Measurements from ENCODE around the gene RPP14.
"Not testable (repeated sequence)": the region's sequence is repeated elsewhere in the genome, so short reads cannot be mapped to it uniquely, and the experiment has no call there.

The RPP14 gene

DNA sequence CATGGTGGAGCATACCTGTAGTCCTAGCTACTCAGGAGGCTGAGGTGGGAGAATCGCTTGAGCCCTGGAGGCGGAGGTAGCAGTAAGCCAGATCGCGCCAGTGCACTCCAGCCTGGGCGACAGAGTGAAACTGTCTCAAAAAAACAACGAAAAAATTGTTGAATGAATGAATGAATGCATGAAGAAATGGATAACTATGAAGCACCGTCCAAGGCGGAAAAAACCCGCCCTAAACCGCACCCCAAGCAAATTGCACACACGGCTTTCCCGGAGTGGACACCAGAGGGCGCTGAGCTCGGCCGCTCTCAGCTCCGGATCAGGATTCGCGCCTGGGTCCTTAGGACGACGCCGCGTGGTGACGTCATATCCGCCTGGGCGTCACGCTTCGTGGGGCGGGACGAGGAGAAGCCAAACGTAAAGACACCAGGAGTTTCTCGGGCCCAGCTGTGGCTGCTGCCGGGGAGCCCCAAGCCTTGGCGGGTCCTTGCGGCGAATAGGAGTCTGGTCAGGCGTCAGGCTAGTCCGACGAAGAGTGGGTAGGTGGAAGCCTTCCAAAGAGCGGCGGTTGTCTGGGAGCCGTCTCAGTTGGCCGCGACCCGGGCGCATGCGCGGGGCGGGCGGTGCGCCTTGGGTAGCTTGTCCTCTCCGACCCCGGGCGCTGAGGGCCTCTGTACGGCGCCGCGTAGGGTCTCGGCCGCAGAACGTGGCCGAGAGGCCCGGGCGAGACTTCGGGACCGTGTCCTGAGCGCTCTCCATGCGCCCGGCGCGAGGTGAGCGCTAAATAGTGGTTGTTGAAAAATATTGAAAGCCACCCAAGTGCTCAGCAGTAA lies at the start of gene RPP14, which contains the start of gene HTD2:
Gene RPP14, plus strand, starts transcription at position 364 of the 830 bp plus-strand sequence. CDS start 4,085 bp downstream, outside the sequence.
Gene HTD2, plus strand, starts transcription at position 639 of the 830 bp plus-strand sequence. CDS start 11,094 bp downstream, outside the sequence.
- peak; percentile 98 for DNase-seq (ENCODE audit: low spot score)

DNA sequence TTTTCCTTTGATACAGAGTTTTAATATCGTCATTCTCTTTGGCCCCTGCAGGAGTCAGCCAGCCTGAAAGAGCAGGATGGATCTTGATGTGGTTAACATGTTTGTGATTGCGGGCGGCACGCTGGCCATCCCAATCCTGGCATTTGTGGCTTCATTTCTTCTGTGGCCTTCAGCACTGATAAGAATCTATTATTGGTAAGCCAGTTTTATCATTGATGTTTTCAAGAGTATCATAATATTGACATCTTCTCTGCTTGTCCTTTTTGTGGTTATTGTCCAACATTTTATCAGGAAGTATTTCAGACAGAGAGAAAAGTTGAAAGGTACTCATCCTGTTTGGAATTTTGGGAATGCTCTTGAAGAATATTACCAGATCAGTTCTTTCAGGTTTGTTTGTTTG lies 49.5 kb upstream of the RPP14 start:
- DNase-seq (ENCODE audit: low spot score), result no peak

DNA sequence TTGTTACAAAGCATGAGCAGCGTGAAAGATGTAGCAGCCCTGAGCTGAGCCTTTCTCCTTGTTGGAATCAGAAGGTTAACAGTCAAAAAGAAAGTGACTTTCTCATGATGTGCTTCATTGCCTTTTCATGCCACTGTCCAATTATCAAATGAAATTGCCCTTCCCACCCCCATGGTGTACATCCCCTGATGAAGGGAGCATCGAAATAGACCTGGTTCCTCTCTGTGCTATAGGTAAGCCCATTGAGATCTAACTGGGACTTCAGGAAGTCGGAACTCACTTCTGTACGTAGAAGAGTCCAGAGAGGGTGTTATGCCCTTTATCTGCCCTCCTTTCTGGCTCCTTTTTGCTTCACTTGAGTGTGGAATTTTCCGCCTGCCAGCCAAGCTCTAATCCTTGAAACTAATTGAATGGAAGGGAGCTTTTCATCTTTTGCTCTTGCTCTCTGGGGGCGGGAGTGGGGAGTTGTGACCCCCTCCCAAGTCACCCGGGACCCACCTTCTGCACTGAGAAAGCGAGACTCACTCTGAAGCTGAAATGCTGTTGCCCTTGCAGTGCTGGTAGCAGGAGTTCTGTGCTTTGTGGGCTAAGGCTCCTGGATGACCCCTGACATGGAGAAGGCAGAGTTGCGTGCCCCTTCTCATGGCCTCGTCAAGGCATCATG lies 47.5 kb upstream of the RPP14 start:
- DNase-seq (ENCODE audit: low spot score), result no peak

DNA sequence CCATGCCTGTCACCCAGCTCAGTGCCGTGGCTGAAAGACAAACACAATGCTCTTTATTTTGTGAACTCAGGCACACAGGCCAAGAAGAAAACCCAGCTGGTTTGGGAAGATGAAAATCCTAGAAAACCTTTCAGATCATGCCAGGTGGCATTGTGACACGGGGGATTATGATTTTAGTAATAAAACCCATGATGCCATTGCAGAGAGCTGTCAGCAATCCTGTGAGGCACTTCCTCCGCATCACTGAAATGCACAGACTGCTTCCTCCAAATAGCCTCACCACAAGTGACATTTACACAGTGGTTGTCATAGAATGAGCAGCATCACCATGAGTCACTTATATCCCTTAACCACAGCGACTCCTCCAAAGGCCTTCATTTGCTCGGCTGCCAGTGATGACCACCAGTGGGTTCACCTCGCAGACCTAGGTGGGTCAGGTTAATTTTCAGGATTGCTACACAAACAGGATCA lies 45.7 kb upstream of the RPP14 start:
- DNase-seq (ENCODE audit: low spot score), result peak; percentile 89

DNA sequence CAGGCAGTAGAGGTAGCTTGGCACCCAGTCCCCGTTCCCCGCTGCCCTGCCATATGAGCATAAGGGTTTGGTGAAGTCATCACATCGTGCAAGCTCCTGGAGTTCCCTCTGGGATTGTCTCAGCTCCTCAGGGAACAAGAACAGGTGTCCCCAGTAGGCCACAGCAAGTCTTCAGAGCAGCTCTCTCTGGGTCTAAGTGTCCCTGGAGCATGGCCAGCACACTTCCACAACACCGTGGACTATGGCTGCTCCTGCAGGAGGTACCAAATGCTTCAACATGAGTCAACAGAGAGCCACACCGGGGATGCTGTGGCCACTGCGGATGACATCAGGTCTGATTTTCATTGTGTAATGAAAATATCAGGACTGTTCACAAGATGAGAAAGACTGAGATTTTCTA lies 45.3 kb upstream of the RPP14 start:
- peak; percentile 65 for DNase-seq (ENCODE audit: low spot score)

DNA sequence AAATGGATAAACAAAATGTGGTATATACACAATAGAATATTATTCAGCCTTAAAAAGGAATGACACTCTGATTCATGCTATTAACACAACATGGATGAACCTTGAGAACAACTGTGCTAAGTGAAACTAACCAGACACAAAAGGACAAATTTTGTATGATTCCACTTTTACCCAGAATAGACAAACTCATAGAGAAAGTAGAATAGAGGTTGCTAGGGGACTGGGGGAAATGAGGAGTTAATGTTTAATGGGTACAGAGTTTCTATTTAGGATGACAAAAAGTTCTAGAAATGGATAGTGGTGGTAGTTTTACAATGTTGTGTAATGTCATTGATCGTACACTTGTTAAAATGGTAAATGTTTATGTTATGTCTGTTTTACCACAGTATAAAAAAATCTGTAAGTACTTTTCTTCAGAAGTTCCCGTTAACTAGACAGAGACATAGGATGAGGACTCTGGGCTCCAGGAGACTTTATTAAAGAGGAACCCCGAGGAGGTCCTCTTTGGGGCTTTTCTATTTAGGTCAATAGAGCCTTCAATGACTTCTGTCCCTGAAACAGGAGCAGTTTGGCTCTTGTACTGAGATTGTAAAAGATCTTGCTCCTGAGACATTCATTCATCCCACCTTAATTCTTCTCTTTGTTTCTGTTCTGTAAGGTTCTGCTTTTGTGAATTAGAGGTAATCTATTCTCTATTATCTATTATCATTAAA lies 43.9 kb upstream of the RPP14 start:
- DNase-seq (ENCODE audit: low spot score), result no peak

DNA sequence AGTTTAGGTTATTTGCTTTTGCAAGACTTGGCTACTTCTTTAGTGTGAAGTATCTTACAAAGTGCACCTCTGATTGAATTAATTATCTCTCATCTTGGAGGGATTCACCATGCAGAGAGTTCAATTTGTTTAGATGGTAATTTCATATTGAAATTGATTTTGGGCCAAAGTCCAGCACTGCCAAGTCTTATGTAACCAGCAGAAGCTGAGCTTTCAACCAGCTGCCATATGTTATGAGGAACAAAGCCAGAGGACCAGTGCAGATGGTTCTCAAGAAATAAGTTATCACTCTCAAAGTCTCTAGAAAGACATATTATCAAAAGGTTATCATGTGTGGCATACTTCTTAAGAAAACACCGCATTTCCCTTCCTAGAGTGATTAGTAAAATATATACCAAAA lies 39.5 kb upstream of the RPP14 start:
- DNase-seq (ENCODE audit: low spot score), result no peak

DNA sequence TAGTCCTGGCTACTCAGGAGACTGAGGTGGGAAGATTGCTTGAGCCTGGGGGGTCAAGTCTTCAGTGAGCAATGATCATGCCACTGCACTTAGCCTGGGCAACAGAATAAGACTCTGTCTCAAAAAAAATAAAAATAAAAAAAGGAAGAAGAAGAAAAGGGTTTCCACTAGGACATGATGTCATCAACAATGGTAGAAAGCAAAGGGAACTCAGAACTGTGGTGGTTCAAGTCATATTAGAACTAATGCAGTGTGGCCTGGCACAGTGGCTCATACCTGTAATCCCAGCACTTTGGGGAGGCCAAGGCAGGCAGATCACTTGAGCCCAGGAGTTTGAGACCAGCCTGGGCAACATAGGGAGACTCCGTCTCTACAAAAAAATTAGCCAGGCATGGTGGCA lies 38.5 kb upstream of the RPP14 start:
- not testable (repeated sequence) for DNase-seq (ENCODE audit: low spot score)

DNA sequence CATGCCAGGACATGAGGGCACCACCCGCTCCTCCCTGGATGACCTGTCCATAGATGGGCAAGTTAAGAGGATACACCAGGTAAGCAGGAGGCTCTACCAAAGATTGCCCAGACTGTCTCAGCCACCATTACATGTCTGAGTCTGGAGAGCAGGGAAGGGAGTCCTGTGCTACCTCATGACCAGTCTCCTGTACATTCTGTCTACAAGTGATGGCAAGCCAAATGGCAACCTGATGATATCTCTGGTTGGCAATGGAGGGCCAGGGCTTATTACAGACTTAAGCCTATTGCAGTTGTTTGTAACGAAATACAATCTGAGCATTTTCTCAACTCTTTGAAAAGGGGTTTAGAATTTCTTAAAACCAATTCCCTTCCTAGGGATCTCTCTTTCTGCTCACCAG lies 36.7 kb upstream of the RPP14 start:
- no peak for DNase-seq (ENCODE audit: low spot score)

DNA sequence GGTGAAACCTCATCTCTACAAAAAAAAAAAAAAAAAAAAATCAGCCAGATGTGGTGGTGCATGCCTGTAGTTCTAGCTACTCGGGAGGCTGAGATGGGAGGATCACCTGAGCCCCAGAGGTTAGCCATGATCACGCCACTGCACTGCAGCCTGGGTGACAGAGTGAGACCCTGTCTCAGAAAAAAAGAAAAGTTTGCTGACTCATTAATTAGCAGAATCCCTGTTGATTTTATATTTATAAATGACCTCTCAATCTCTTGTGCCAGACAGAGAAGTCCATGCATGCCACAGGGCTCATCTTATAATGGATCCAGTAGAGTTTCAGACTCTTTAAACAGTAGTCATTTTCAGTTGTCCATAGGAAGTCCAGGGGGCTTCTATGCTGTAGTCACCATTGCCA lies 35.6 kb upstream of the RPP14 start:
- no peak for DNase-seq (ENCODE audit: low spot score)

DNA sequence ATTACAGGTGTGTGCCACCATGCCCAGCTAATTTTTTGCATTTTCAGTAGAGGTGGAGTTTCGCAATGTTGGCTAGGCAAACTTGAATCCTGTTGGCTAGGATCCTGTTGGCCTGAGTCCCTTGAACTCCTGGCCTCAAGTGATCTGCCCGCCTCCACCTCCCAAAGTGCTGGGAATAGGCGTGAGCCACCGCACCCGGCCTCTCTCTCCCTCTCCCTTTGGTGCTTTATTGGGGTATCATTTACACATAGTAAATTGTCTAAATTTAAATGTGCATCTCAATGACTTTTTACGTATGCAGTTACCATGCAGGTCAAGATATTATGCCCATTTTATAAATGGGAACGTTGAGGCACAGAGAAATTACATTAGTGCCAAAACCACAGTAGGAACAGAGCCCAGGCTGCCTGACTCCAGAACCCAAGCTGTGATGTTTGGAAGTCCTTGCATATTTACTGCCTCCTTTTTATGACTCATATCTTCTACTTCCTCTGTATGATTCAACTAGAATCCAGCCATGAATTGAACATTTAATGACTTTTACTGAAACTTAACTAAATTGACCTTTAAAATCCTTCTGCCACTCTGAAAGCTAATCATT lies 34.0 kb upstream of the RPP14 start:
- DNase-seq (ENCODE audit: low spot score), result peak; percentile 92

DNA sequence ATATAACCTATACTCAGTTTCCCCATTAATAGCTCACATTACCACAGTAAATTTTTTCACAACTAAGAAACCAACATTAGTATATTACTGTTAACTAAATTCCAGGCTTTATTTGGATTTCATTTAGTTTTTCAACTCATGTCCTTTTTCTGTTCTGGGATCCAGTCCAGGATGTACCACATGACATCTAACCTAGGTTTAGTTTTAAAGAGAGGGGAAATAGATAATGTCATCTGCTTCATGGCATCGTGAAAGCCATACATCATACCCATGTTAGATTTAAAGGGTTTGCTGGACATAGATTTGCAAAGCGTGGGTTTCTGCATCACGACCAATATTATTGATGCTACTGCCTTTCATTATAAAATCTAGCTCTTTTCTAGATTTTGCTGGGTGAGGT lies 33.2 kb upstream of the RPP14 start:
- no peak for DNase-seq (ENCODE audit: low spot score)

DNA sequence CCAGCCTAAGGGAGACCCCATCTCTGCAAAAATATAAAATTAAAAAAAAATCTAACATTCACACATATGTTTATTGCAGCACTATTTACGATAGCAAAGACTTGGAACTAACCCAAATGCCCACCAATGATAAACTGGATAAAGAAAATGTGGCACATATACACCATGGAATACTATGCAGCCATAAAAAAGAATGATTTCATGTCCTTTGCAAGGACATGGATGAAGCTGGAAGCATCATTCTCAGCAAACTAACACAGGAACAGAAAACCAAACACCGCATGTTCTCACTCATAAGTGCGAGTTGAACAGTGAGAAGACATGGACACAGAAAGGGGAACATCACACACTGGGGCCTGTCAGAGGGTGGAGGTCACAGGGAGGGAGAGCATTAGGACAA lies 32.7 kb upstream of the RPP14 start:
- not testable (repeated sequence) for DNase-seq (ENCODE audit: low spot score)

DNA sequence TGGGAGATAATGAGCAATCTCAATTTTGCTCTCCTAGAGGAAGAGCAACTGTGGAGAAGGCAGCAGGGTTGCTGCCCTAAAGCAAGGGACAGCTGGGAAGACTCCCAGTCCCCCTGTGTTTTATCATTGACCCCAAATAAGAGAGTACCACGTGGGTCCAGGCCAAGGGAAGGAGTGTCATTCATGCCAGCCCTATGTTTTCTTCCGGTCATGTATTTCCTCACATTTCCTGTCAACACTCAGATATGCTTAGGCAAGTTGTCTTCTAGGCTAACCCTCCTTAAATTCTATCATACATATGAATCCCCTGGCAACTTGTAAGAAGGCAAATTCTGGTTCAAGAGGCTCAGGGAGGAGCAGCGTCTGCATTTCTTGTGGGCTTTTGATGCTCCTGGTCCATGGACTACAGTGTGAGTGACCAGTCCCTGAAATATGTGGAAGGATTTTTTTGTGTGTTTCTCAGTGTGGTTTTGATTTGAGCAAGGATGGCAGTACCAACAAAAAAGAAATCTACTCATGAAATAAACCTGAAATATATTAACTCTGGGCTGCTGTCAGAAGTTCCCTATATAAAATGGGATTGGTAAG lies 31.9 kb upstream of the RPP14 start:
- DNase-seq (ENCODE audit: low spot score), result peak; percentile 62

DNA sequence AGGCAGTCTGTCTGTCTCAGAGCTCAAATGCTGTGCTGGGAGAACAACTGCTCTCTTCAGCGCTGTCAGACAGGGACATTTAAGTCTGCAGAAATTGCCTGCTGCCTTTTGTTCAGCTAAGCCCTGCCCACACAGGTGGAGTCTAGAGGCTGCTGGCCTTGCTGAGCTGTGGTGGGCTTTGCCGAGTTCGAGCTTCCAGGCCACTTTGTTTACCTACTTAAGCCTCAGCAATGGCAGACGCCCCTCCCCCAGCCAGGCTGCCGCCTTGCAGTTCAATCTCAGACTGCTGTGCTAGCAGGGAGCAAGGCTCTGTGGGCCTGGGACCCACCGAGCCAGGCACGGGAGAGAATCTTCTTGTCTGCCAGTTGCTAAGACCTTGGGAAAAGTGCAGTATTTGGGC lies 25.0 kb upstream of the RPP14 start:
- DNase-seq (ENCODE audit: low spot score), result no peak

DNA sequence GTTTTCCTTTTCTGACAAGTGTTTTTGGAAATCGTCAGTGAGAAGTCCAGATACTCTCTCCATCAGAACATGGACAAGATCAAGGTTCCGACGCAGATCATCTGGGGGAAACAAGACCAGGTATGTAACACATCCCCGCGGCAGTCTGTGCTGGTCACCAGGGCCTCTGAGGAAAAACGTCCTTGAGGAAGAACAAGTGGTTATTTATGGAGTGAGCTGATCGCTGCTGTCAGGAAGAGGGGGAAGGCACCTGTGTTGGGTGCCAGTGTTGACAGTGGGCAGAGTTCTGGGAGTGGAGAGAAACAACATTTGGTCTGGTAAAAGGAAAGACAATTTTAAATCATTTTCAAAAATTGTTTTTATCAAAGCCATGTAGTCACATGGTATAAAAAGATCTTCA lies 20.7 kb upstream of the RPP14 start:
- no peak for DNase-seq (ENCODE audit: low spot score)

DNA sequence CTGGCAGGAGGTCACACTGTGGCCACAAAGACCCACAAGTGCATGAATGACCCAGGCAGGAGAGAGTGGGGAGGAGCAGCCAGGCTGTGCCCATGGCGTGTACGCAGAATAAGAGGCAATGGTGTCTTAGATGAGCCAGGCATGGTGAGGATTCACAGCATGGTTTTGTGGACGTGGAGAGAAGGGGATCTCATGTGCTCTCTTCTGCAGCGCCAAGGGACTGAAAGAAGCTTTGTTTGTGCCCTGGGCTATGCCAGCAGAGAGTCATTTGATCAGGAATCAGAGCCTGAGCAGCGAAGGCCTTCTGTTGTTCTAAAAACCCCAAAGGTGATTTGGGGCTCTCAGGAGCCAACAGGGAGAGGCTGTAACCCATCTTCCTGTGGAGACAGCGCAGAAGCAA lies 18.7 kb upstream of the RPP14 start:
- no peak for DNase-seq (ENCODE audit: low spot score)

DNA sequence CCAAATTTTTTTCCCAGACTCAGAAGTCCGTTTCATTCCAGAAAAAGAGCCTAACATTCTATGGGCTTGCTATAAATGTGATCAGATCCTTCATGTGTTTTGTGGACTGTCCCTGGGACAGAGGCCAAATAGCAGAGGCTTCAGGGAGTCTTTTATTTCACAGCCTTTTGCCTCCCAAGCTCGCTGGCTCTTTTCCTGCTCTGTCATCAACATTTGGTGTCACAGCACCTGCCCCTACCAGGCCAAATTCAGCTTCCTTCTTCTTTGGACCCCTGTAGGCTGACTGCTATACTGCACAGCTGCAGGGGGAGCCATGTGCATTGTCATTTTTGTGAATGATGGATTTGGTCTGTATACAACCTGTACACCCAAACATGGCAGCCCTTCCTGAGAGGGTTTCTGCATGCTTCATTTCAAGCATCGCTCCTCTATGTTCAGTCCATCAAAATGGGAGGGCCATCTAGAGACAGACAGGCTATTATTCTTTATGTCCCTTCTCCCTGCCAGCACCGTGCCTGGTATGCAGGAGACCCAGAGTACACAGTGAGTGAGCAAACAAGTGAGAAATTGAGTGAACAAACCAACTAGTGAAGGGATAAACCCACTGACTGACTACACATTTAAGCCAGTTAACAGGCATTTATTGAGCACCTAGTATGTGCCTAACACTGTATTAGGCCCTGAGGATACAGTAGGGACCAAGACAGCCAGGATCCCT lies 17.9 kb upstream of the RPP14 start:
- DNase-seq (ENCODE audit: low spot score), result no peak

DNA sequence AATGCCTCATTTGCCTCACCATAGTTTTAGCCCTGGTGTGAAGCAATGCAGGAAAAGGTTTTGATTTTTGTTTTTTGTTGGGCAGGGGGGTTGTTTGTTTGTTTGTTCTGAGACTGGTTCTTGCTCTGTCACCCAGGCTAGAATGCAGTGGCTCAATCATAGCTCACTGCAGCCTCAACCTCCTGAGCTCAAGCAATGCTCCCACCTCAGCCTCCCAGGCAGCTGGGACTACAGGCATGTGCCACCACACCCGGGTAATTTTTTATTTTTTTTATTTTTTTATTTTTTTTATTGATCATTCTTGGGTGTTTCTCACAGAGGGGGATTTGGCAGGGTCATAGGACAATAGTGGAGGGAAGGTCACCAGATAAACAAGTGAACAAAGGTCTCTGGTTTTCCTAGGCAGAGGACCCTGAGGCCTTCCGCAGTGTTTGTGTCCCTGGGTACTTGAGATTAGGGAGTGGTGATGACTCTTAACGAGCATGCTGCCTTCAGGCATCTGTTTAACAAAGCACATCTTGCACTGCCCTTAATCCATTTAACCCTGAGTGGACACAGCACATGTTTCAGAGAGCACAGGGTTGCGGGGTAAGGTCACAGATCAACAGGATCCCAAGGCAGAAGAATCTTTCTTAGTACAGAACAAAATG lies 17.0 kb upstream of the RPP14 start:
- DNase-seq (ENCODE audit: low spot score), result not testable (repeated sequence)

DNA sequence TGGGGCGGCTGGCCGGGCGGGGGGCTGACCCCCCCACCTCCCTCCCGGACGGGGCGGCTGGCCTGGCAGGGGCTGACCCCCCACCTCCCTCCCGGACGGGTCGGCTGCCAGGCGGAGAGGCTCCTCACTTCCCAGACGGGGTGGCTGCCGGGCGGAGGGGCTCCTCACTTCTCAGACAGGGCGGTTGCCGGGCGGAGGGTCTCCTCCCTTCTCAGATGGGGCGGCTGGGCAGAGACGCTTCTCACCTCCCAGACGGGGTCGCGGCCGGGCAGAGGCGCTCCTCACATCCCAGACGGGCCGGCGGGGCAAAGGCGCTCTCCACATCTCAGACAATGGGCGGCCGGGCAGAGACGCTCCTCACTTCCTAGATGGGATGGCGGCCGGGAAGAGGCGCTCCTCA lies 15.6 kb upstream of the RPP14 start:
- not testable (repeated sequence) for DNase-seq (ENCODE audit: low spot score)

All from AG20443 (cell line).